CD4-positive, alpha-beta T cell (primary cell): ENCODE data around the gene AKAP8. TPM values are rescaled to one million over a fixed set of nuclear protein-coding genes. Genes with fewer than 3 reads are reported as not detected.
"Not testable (repeated sequence)": the region's sequence is repeated elsewhere in the genome, so short reads cannot be mapped to it uniquely, and the experiment has no call there.

Experiments used
- ATAC-seq: fragments of 200-7000 bp; cut with Tn5 transposase; one replicate; pipeline ENCODE4 v1.10.0; 2022; ENCODE audit warnings: mild to moderate bottlenecking; ENCODE audit not compliant: poor library complexity
- CTCF ChIA-PET: fragments of 350-600 bp; sonication (Branson Sonifier 250); formaldehyde crosslinking; loops from one replicate; lab custom pipeline; 2021; ENCODE audit warnings: antibody characterized with exemption, inconsistent platforms; lab: Charles Lee
- POLR2A ChIA-PET: fragments of 350-600 bp; sonication (Branson Sonifier 250); formaldehyde crosslinking; loops from one replicate; lab custom pipeline; 2021; ENCODE audit warnings: antibody characterized with exemption, inconsistent platforms; lab: Charles Lee
- DNase-seq, 14 experiments: peaks; one replicate each; pipeline ENCODE4 v3.0.0-alpha.2; 2013 to 2020; ENCODE audit warnings: mixed read lengths in 2 of 14
- H3K27ac ChIP-seq, 2 donors: one replicate each; pipeline versions ENCODE4 v1.5.1 to v1.7.0; 2013; ENCODE audit warnings: low read length in 2 of 2, low read depth in 1 of 2, mild to moderate bottlenecking in 1 of 2
- H3K27me3 ChIP-seq, 2 experiments: 1 replicate in 1 of 2; 2 replicates in 1 of 2; pipeline versions ENCODE4 v1.6.1 to v1.7.0; 2013; ENCODE audit warnings: low read length in 2 of 2, control low read depth in 1 of 2, mild to moderate bottlenecking in 1 of 2, moderate library complexity in 1 of 2; ENCODE audit not compliant: insufficient read depth in 2 of 2, control insufficient read depth in 1 of 2
- H3K36me3 ChIP-seq: one replicate; pipeline ENCODE4 v1.6.1; 2013; ENCODE audit warnings: low read length, control low read depth; ENCODE audit not compliant: insufficient read depth
- H3K4me1 ChIP-seq: one replicate; pipeline ENCODE4 v1.6.1; 2013; ENCODE audit warnings: low read length, control low read depth; ENCODE audit not compliant: insufficient read depth
- H3K4me3 ChIP-seq: one replicate; pipeline ENCODE4 v1.5.1; 2013; ENCODE audit warnings: mild to moderate bottlenecking, low read length, moderate library complexity
- H3K9me3 ChIP-seq, 2 experiments: 1 replicate in 1 of 2; 2 replicates in 1 of 2; pipeline versions ENCODE4 v1.6.1 to v1.7.0; 2013; ENCODE audit warnings: low read length in 2 of 2, mild to moderate bottlenecking in 2 of 2, control low read depth in 1 of 2, moderate library complexity in 1 of 2; ENCODE audit not compliant: control insufficient read depth in 1 of 2, insufficient read depth in 1 of 2
- H3K27ac Mint-ChIP-seq: one replicate; pipeline ENCODE4 v1.8.0; 2020; ENCODE audit warnings: mixed read lengths
- H3K27me3 Mint-ChIP-seq: one replicate; pipeline ENCODE4 v1.8.0; 2021; ENCODE audit warnings: mixed read lengths
- H3K36me3 Mint-ChIP-seq: one replicate; pipeline ENCODE4 v1.8.0; 2021; ENCODE audit warnings: low read depth, mixed read lengths
- H3K4me1 Mint-ChIP-seq: one replicate; pipeline ENCODE4 v1.8.0; 2021; ENCODE audit warnings: low read depth, mixed read lengths
- H3K4me3 Mint-ChIP-seq: one replicate; pipeline ENCODE4 v1.8.0; 2020; ENCODE audit warnings: mild to moderate bottlenecking, mixed read lengths
- H3K9me3 Mint-ChIP-seq: one replicate; pipeline ENCODE4 v1.8.0; 2020; ENCODE audit warnings: mixed read lengths
- CTCF ChIP-seq: fragments of 200-600 bp; IDR thresholded peaks from one replicate; pipeline ENCODE4 v1.8.0; 2022; ENCODE audit warnings: antibody characterized with exemption, mild to moderate bottlenecking
- intact Hi-C, 2 experiments: fragments of 100-400 bp; cut with DNase I in 1 of 2; cut with micrococcal nuclease in 1 of 2; formaldehyde crosslinking; loops; one replicate each; pipeline versions ENCODE4 v1.15.1 to v1.9.0; 2023 to 2025; cut with DNase I, micrococcal nuclease
- total RNA-seq, 174 experiments: library from RNA in 2 of 174; stranded (reverse) in 2 of 174; gene quantifications; one replicate each; pipeline ENCODE4 v1.2.3 and lab custom pipeline; 2021 to 2026

The AKAP8 gene
- total RNA-seq, 2 experiments from 2014 or later, result 87.5 to 90.1 TPM

DNA sequence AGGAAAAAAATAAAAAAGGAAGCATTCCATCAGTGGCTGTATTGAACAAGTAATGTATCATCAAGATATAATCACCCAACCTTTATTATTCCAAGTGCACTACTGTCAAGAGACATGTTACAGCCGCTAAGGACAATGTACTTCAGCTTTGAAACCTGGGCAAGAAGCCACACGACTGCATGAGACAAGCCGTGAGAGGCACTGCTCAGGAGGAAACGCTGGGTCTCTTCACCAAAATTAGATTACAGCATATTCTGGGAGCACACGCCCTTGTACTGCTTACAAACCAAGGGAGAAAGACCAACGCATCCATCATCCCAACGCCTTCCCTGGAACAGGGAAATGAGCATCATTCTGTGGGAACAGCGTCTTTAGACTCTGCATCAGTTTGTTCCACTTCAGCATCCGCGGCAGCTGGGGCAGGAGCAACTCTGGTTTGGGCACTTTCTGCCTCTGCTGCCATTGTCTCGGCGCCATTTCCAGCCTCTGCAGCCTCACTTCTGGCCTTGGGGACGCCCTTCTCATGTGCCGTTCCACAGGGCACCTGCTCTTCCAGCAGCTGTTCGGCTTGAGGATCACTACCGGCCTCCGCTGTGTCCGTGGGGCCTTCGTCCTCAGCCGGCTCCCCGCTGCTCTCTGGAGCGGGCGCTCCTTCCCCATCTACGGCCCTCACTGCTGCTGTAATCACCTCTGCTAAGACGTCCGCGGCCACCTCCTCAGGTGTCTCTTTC, 24.9 kb downstream of the AKAP8 start:
- no peaks in the 10 kb centered on the region for H3K9me3 Mint-ChIP-seq
- TF ChIP-seq CTCF, result no peak
- no peaks in the 10 kb centered on the region for H3K4me1 Mint-ChIP-seq
- no peak for DNase-seq
- CTCF ChIA-PET, result no interaction called here
- Histone ChIP-seq H3K27me3 (no peaks in the 10 kb centered on the region), H3K36me3 (peaks cover 50% of the 10 kb centered on the region), H3K4me1 (no peaks in the 10 kb centered on the region), H3K27ac (no peak overlapping the region), H3K4me3 (no peak overlapping the region), H3K9me3 (no peaks in the 10 kb centered on the region)
- POLR2A ChIA-PET, result interaction anchor here (0.9 kb wide), 1 partner anchor 931 kb away, joined by 4 read pairs; no protein-coding TSS in a partner anchor
- H3K36me3 Mint-ChIP-seq, result peaks cover 58% of the 10 kb centered on the region
- intact Hi-C loops, result no loop called here
- peak overlapping the region; percentile 34 for H3K27ac Mint-ChIP-seq
- no peak overlapping the region for H3K4me3 Mint-ChIP-seq
- ATAC-seq, result peak; percentile 15
- no peaks in the 10 kb centered on the region for H3K27me3 Mint-ChIP-seq

DNA sequence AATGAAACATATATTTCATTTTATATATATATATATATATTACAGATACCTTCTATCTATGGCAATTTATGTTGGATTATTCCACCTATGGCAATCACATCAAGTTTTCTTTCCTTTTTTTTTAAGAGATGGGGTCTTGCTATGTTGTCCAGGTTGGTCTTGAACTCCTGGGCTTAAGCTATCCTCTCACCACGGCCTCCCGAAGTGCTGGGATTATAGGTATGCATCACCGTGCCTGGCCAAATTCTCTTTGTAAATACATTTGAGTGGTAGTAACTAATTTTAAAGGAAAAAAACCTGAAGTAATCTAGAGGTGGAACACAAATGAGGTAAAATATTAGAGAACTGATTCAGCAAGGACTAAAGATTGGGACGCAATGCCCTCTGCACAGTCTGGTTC, 25.7 kb downstream of the AKAP8 start:
- ChIA-PET POLR2A (no interaction called here), CTCF (no interaction called here)
- H3K36me3 ChIP-seq, result peaks cover 42% of the 10 kb centered on the region
- no peaks in the 10 kb centered on the region for H3K4me1 ChIP-seq
- DNase-seq, result no peak
- H3K4me3 ChIP-seq, result no peak overlapping the region
- Mint-ChIP-seq H3K27ac (peak overlapping the region; percentile 34), H3K27me3 (no peaks in the 10 kb centered on the region), H3K36me3 (peaks cover 52% of the 10 kb centered on the region), H3K4me1 (no peaks in the 10 kb centered on the region), H3K9me3 (no peaks in the 10 kb centered on the region), H3K4me3 (no peak overlapping the region)
- no peak overlapping the region for H3K27ac ChIP-seq
- intact Hi-C loops, result no loop called here
- H3K27me3 ChIP-seq, result no peaks in the 10 kb centered on the region
- TF ChIP-seq CTCF, result no peak
- no peak for ATAC-seq
- H3K9me3 ChIP-seq, result no peaks in the 10 kb centered on the region

DNA sequence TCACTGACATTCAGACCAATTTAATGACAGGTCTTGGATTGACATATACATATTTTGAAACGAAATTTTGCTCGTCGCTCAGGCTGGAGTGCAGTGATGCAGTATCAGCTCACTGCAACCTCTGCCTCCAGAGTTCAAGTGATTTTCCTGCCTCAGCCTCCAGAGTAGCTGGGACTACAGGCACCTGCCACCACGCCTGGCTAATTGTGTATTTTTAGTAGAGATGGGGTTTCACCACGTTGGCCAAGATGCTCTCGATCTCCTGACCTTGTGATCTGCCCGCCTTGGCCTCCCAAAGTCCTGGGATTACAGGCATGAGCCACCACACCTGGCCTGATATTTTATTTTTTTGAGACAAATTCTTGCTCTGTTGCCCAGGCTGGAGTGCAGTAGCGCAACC, 27.1 kb downstream of the AKAP8 start:
- H3K27ac ChIP-seq, H3K4me3 ChIP-seq, H3K4me1 ChIP-seq, H3K27me3 ChIP-seq, H3K9me3 ChIP-seq, H3K4me3 Mint-ChIP-seq, H3K27ac Mint-ChIP-seq, intact Hi-C loops, DNase-seq, CTCF ChIA-PET, H3K9me3 Mint-ChIP-seq, H3K27me3 Mint-ChIP-seq, ATAC-seq, H3K4me1 Mint-ChIP-seq: not testable (repeated sequence)
- H3K36me3 Mint-ChIP-seq, result peaks cover 38% of the 10 kb centered on the region
- peaks cover 28% of the 10 kb centered on the region for H3K36me3 ChIP-seq
- POLR2A ChIA-PET, result interaction anchor here (1.4 kb wide), 1 partner anchor 20 kb away, joined by 3 read pairs; no protein-coding TSS in a partner anchor

GRCh38 chr19:15341328-15341727, 38.3 kb downstream of the AKAP8 start:
- H3K36me3 ChIP-seq, ATAC-seq, H3K9me3 Mint-ChIP-seq, H3K27ac ChIP-seq, H3K4me1 ChIP-seq, H3K4me3 ChIP-seq, H3K4me1 Mint-ChIP-seq, H3K27me3 ChIP-seq, CTCF ChIA-PET, DNase-seq, POLR2A ChIA-PET, H3K27ac Mint-ChIP-seq, H3K4me3 Mint-ChIP-seq, intact Hi-C loops, H3K27me3 Mint-ChIP-seq, H3K9me3 ChIP-seq: not testable (repeated sequence)
- H3K36me3 Mint-ChIP-seq, result peaks cover 16% of the 10 kb centered on the region
